LNCAP (cell line): Measurements from ENCODE around the gene RAMACL.

Source experiments
- TF ChIP-seq, protein P1 (sequence below): fragments of 450-650 bp; IDR thresholded peaks from 2 replicates; pipeline ENCODE4 v1.5.1; 2017; ENCODE audit warnings: mild to moderate bottlenecking

The RAMACL gene

DNA sequence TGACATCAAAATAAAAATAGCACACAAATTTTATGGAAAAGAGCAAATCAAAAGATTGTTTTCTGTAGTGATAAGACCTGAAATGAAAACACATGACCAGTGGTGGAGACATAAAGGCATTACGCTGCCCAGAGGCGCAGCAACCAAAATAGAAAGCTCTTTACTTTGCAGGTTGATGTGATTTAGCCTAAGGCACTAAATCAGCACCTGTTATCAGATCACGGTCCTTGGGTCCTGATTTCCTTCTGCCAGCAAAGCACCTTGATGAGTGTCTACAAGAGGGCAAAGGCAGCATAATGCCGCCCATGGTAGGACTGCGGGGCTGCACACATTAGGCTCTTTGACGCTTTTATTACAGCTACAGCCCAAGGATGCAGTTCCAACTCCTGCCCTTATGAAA is 19.3 kb upstream of the RAMACL start:
- TF ChIP-seq, protein P1, sequence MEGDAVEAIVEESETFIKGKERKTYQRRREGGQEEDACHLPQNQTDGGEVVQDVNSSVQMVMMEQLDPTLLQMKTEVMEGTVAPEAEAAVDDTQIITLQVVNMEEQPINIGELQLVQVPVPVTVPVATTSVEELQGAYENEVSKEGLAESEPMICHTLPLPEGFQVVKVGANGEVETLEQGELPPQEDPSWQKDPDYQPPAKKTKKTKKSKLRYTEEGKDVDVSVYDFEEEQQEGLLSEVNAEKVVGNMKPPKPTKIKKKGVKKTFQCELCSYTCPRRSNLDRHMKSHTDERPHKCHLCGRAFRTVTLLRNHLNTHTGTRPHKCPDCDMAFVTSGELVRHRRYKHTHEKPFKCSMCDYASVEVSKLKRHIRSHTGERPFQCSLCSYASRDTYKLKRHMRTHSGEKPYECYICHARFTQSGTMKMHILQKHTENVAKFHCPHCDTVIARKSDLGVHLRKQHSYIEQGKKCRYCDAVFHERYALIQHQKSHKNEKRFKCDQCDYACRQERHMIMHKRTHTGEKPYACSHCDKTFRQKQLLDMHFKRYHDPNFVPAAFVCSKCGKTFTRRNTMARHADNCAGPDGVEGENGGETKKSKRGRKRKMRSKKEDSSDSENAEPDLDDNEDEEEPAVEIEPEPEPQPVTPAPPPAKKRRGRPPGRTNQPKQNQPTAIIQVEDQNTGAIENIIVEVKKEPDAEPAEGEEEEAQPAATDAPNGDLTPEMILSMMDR: no peak

GRCh38 chr6:166604911-166605310 is 18.4 kb upstream of the RAMACL start:
- TF ChIP-seq, protein P1: no peak

DNA sequence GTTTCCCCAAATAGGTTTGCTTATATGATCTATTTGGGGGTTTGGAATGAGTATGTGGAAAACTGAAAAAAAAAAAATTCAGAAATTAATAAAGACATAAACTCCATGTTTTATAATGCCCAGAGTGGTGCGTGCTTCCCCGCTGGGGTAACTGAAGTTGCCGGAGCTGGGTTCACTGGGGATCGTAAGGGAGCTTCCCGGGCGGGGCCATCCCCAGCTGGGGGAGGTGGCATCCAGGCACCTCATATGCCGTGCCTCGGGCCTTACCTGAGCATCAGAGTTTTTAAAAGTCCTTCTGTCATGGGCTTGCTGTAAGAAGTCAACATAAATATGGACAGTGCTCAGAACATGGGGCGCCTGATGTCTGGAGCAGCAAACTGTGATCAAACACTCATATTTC is 17.9 kb upstream of the RAMACL start:
- TF ChIP-seq, protein P1: no peak

- TF ChIP-seq, protein P1: no peak
These were observed 16.7 kb upstream of the RAMACL start for GRCh38 chr6:166603043-166603690.

- TF ChIP-seq, protein P1: no peak
These were observed 15.5 kb upstream of the RAMACL start for GRCh38 chr6:166601956-166602355.

DNA sequence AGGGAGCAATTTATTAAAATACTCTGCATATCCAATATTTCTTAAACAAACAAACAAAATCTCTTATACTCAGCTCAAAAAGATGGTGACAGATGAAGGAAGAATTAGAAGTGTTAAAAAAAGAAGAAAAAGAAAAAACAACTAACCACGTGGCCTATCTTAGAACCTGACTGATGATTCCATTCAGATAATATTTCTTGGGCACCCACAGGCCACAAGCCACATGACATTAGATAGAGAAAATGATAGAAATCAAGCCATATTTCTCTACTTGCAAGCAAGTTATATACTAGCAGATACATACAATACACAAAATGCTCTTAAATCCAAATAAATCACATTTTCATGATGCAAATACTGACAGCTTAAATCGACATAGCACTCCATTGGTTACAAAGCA is 14.5 kb upstream of the RAMACL start:
- TF ChIP-seq, protein P1: no peak

DNA sequence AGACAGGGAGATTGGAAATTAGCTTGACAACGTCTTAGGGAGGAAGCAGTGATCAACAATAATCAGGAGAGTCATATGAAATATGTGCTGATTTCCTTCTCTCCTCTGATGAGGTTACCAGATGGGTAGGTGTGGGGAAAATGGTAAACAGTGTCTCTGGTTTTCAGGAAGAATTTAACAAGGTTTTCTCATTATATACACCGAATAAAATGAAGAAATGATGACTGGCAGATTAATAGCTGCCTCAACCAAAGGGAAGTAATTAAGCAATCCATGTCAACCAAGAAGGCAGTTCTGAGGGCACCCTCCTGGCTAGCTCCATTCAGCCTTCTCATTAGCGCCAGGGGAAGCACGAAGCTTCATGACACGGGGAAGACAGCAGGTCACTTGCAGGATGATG is 12.7 kb upstream of the RAMACL start:
- TF ChIP-seq, protein P1: no peak
